SK-N-MC (cell line): ENCODE results near the gene CIB2.
"Not testable (repeated sequence)": the region's sequence is repeated elsewhere in the genome, so short reads cannot be mapped to it uniquely, and the experiment has no call there.

Experiments used
- DNase-seq: peaks from one replicate; pipeline ENCODE4 v3.0.0-alpha.2; 2011; ENCODE audit warnings: low read depth, low spot score
- H3K27ac ChIP-seq: fragments of 200-600 bp; sonication (generic); 2 replicates; pipeline ENCODE4 v1.5.1; 2016; ENCODE audit warnings: mixed run types
- H3K36me3 ChIP-seq: fragments of 200-600 bp; sonication (generic); 2 replicates; pipeline ENCODE4 v1.6.1; 2017; ENCODE audit warnings: antibody characterized with exemption, low read length, mixed read lengths; ENCODE audit not compliant: insufficient read depth
- H3K4me3 ChIP-seq: fragments of 200-600 bp; sonication (generic); 2 replicates; pipeline ENCODE4 v1.5.1; 2016
- H3K9ac ChIP-seq: fragments of 200-600 bp; sonication (generic); 2 replicates; pipeline ENCODE4 v1.8.0; 2017; ENCODE audit warnings: mixed run types, mixed read lengths; ENCODE audit not compliant: insufficient read length
- H3K9me3 ChIP-seq: fragments of 200-600 bp; sonication (generic); 2 replicates; pipeline ENCODE4 v1.6.1; 2017; ENCODE audit warnings: low read depth, mild to moderate bottlenecking, antibody characterized with exemption, low read length, moderate library complexity, mixed read lengths
- EZH2 ChIP-seq: fragments of 200-600 bp; sonication (generic); IDR thresholded peaks from one replicate; pipeline ENCODE4 v1.6.1; 2017; ENCODE audit warnings: antibody characterized with exemption
- FOXP2 ChIP-seq: optimal IDR thresholded peaks from 2 replicates; pipeline ENCODE3; 2011; ENCODE audit warnings: mild to moderate bottlenecking, moderate library complexity; ENCODE audit not compliant: insufficient read depth; ENCODE audit errors: extremely low read length, control extremely low read depth
- POLR2AphosphoS5 ChIP-seq: IDR thresholded peaks from 2 replicates; pipeline ENCODE4 v1.6.1; 2012; ENCODE audit warnings: mild to moderate bottlenecking, low read depth, low read length, borderline replicate concordance

Gene CIB2

GRCh38 chr15:78155355-78155939 is 24.2 kb upstream of the CIB2 start:
- peak; percentile 58 for DNase-seq

GRCh38 chr15:78154955-78155354 is 23.7 kb upstream of the CIB2 start:
- H3K9me3 ChIP-seq = no peaks in the 10 kb centered on the region
- TF ChIP-seq POLR2AphosphoS5 = no peak
- TF ChIP-seq FOXP2 = no peak
- no peak for TF ChIP-seq EZH2
- peak overlapping the region; percentile 94 for H3K27ac ChIP-seq
- peak overlapping the region; percentile 71 for H3K4me3 ChIP-seq
- DNase-seq = no peak
- no peak overlapping the region for H3K9ac ChIP-seq
- H3K36me3 ChIP-seq = peaks cover 9% of the 10 kb centered on the region

More at GRCh38 chr15:78155355-78155939, 24.2 kb upstream of the CIB2 start:
- peak overlapping the region; percentile 71 for H3K4me3 ChIP-seq
- no peak for TF ChIP-seq FOXP2
- TF ChIP-seq EZH2 = no peak
- no peak for TF ChIP-seq POLR2AphosphoS5
- H3K27ac ChIP-seq = peak overlapping the region; percentile 94
- H3K9ac ChIP-seq = peak overlapping the region; percentile 51
- H3K9me3 ChIP-seq = no peaks in the 10 kb centered on the region
- peaks cover 11% of the 10 kb centered on the region for H3K36me3 ChIP-seq

DNA sequence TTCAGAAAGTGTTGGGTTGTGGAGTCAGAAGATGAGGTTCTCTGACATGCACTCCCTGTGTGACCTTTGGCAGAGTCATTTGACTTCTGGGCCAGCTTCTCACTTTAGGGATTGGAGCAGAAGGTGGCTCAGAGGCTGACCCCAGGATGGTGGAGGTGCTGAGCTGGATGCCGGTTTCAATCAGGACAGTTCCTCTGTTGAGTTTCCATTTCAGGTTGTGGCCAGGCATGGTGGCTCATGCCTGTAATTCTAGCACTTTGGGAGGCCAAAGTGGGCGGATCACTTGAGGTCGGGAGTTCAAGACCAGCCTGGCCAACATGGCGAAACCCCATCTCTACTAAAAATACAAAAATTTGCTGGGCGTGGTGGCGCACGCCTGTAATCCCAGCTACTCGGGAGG is 19.8 kb upstream of the CIB2 start:
- not testable (repeated sequence) for H3K27ac ChIP-seq, H3K4me3 ChIP-seq, H3K9ac ChIP-seq, DNase-seq, H3K9me3 ChIP-seq, H3K36me3 ChIP-seq

DNA sequence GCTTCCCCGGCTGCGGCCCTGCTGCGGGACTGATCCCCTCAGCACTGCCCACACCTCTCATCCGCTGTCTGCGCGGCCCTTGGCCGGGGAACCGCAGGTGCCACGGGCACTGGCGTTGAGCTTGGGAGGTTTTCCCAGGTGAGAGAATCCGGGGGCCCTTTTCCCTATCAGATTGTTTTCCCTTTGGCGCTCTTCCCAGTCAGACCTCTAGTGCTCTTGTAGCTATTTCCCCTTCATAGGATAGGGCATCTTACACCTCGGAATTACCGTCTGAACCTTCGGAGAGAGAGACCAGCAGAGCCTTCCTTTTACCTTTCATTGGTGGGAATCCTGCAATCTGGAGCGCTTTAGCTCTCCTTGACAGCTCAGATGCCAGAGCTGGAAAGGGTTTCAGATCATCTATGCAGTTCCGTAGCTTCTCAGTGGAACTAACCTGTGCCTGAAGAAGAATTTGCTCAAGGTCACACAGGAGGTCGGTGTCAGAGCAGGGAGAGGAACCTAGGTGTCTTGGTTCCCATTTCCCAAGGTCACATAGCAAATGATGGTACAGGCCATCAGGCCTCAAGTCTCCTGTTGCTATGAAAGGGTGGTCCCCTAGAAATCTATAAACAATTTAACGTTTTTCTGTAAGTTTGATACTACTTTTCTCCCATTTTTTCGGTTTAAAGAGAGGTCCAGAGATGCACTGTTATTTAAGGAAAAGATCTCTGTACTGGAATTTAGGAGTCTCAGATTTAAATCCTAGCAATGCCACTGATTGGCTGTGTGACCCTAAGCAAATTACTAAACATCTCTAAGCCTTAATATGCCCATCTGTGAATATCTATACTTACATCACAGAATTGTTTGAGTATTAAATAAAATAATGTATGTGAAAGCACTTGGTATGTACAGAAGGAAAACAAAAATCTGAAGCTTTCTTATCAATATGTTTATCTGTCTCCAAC is 18.8 kb upstream of the CIB2 start:
- no peak overlapping the region for H3K27ac ChIP-seq
- H3K9ac ChIP-seq = peak overlapping the region; percentile 78
- H3K36me3 ChIP-seq = no peaks in the 10 kb centered on the region
- H3K4me3 ChIP-seq = peak overlapping the region; percentile 86
- no peak for DNase-seq
- no peaks in the 10 kb centered on the region for H3K9me3 ChIP-seq
- TF ChIP-seq EZH2 (no peak), POLR2AphosphoS5 (no peak)

GRCh38 chr15:78149068-78149804 is 18.0 kb upstream of the CIB2 start, which contains the start of gene IDH3A:
Gene IDH3A, plus strand, starts transcription at chr15:78149362. Its CDS starts 42 bp downstream, at chr15:78149404.
- peak within 1 kb of the TSS; percentile 83 for H3K9ac ChIP-seq
- no peaks in the 10 kb centered on the region for H3K36me3 ChIP-seq
- no peaks in the 10 kb centered on the region for H3K9me3 ChIP-seq
- no peak within 1 kb of the TSS for H3K27ac ChIP-seq
- TF ChIP-seq EZH2 (no peak), POLR2AphosphoS5 (peak; percentile 94), FOXP2 (no peak)
- DNase-seq = peak; percentile 57
- H3K4me3 ChIP-seq = peak within 1 kb of the TSS; percentile 86

- DNase-seq = no peak
- no peak overlapping the region for H3K27ac ChIP-seq
- peak overlapping the region; percentile 86 for H3K4me3 ChIP-seq
These were observed 17.3 kb upstream of the CIB2 start for GRCh38 chr15:78148392-78149067.

DNA sequence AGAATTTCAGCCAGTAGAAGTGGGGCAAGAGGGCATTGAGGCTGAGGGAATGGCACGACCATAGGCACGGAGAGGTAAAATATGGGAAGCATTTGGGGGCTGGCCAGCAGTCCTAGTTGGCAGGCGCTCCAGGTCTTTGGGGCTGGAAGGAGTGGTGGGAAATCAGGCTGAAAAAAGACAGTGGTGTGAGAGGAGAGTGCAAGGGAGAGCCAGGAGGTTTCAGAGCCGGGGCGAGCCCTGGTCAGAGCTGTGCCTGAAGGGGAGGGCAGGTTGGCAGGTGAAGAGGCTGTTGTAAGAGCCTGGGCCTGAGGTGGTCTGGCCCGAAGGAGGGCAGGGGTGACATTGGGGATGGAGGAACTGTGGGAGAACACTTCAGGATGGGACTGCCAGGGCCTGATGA is 16.3 kb upstream of the CIB2 start:
- DNase-seq = no peak
- Histone ChIP-seq H3K4me3 (no peak overlapping the region), H3K9me3 (no peaks in the 10 kb centered on the region), H3K27ac (no peak overlapping the region), H3K36me3 (no peaks in the 10 kb centered on the region), H3K9ac (no peak overlapping the region)
- no peak for TF ChIP-seq FOXP2
- no peak for TF ChIP-seq EZH2
- TF ChIP-seq POLR2AphosphoS5 = no peak

More at GRCh38 chr15:78148392-78149067, 17.3 kb upstream of the CIB2 start:
- H3K9ac ChIP-seq = peak overlapping the region; percentile 83
- TF ChIP-seq EZH2 = no peak
- TF ChIP-seq FOXP2 = no peak
- TF ChIP-seq POLR2AphosphoS5 = no peak
- H3K9me3 ChIP-seq = no peaks in the 10 kb centered on the region
- H3K36me3 ChIP-seq = no peaks in the 10 kb centered on the region
